ENCODE measurements around the gene KAZN.
A peak's percentile ranks its signal among the peaks of the same experiment; 100 is the strongest.
"Not testable (repeated sequence)": the region's sequence is repeated elsewhere in the genome, so short reads cannot be mapped to it uniquely, and the experiment has no call there.

Gene KAZN

DNA sequence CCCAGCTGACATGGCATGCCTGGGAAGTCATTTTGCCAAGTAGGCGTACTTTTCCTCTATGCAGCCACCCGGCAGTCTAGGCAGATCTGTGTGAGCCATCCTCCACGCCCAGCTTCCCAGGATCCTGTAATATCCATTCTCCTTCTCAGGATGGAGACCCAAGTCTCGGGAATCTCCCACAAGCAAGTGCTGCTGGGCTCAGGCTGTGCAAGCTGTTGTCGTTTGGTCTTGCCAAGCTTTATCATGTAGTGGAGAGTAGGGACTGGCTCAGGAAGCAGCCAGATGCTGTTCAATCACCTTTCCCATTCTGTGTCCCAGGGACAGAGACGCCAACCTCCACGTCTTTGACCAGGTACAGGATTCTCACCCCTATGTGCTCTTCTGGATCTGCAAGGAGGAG is 363.9 kb downstream of the KAZN start:
- no peak overlapping the region for H3K4me3 ChIP-seq (replicated peaks; ENCODE audit: low read depth, low read length)
- TF ChIP-seq, protein P1, sequence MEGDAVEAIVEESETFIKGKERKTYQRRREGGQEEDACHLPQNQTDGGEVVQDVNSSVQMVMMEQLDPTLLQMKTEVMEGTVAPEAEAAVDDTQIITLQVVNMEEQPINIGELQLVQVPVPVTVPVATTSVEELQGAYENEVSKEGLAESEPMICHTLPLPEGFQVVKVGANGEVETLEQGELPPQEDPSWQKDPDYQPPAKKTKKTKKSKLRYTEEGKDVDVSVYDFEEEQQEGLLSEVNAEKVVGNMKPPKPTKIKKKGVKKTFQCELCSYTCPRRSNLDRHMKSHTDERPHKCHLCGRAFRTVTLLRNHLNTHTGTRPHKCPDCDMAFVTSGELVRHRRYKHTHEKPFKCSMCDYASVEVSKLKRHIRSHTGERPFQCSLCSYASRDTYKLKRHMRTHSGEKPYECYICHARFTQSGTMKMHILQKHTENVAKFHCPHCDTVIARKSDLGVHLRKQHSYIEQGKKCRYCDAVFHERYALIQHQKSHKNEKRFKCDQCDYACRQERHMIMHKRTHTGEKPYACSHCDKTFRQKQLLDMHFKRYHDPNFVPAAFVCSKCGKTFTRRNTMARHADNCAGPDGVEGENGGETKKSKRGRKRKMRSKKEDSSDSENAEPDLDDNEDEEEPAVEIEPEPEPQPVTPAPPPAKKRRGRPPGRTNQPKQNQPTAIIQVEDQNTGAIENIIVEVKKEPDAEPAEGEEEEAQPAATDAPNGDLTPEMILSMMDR (IDR thresholded peaks at IDR 0.05; ENCODE audit: low read length, missing control alignments) = no peak

GRCh38 chr1:14963791-14964710 is 365.6 kb downstream of the KAZN start:
- DNase-seq (ENCODE audit: low read depth) = not testable (repeated sequence)

More for the DNA sequence above, 363.9 kb downstream of the KAZN start:
- DNase-seq (ENCODE audit: low read depth) = no peak

GRCh38 chr1:14964711-14965055 is 366.2 kb downstream of the KAZN start:
- TF ChIP-seq, protein P1 (IDR thresholded peaks at IDR 0.05; ENCODE audit: low read length, missing control alignments) = no peak
- H3K4me3 ChIP-seq (replicated peaks; ENCODE audit: low read depth, low read length) = no peak overlapping the region
- no peak for DNase-seq (ENCODE audit: low read depth)

More at GRCh38 chr1:14963791-14964710, 365.6 kb downstream of the KAZN start:
- H3K4me3 ChIP-seq (replicated peaks; ENCODE audit: low read depth, low read length) = not testable (repeated sequence)

DNA sequence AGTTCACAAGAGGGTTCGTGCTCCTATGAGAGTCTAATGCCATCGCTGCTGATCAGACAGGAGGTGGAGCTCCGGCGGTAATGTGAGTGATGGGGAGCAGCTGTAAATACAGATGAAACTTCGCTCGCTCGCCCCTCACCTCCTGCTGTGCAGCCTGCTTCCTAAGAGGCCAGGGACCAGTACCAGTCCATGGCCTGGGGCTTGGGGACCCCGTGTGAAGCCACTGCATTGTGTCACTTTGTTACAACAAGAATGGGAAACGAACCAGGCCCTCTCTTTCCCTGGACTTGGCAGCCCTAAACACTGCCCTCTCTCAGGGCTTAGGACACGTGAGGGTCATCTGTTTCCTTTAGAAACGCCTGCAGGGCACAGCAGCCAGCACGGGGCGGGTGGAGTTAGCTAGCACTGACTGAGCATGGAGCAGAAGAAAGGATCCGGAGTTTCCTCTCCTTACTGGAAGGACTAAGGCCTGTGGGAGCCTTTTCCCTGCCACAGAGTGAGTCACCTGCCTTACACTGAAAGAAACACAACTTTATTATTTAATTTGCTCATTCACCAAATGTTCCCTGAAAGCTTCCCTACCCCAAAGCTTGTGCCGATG is 369.9 kb downstream of the KAZN start:
- H3K4me3 ChIP-seq (replicated peaks; ENCODE audit: low read depth, low read length) = no peak overlapping the region
- TF ChIP-seq, protein P1 (IDR thresholded peaks at IDR 0.05; ENCODE audit: low read length, missing control alignments) = no peak
- peak; percentile 47 for DNase-seq (ENCODE audit: low read depth)

- TF ChIP-seq, protein P1 (IDR thresholded peaks at IDR 0.05; ENCODE audit: low read length, missing control alignments) = no peak
- DNase-seq (ENCODE audit: low read depth) = no peak
- no peak overlapping the region for H3K4me3 ChIP-seq (replicated peaks; ENCODE audit: low read depth, low read length)
Observed at GRCh38 chr1:14969006-14969405, 370.5 kb downstream of the KAZN start.

DNA sequence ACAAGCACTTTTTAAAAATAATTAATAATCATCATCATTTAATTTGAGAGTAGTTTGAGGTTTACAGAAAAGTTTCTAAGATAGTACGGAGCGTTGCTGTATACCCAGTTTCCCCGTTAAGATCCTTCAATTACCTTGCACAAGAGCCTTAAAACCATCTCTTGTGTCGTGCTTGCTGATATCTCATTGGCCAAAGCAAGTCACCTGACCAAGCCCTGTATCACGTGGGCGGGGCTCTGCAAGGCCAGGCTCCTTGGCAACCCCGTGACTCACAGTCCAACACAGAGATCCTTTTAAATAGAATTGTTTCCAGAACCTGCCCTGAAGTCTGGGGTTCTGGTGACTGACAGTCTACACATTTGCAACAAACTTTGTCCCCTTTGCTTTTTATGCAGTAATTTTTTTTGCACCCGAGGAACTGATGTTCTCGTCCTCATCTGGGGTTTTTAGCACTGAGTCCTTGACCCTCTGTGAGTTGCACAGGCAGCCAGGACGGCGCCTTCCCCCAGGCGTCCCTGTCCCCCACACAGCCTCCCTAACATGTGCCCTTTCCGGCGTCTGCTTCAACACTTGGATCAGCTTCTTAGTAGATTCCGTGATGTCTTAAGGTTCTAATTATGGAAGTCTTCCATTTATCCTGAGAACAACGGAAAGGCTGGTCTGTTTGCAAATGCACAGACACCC is 371.8 kb downstream of the KAZN start:
- peak; percentile 71 for DNase-seq (ENCODE audit: low read depth)
- TF ChIP-seq, protein P1 (IDR thresholded peaks at IDR 0.05; ENCODE audit: low read length, missing control alignments) = no peak
- no peak overlapping the region for H3K4me3 ChIP-seq (replicated peaks; ENCODE audit: low read depth, low read length)

- TF ChIP-seq, protein P1 (IDR thresholded peaks at IDR 0.05; ENCODE audit: low read length, missing control alignments) = no peak
- no peak overlapping the region for H3K4me3 ChIP-seq (replicated peaks; ENCODE audit: low read depth, low read length)
- no peak for DNase-seq (ENCODE audit: low read depth)
Observed at GRCh38 chr1:14970799-14971141, 372.3 kb downstream of the KAZN start.

Data from fibroblast of pulmonary artery (primary cell).